H9 (cell line): ENCODE data around the gene TRPV5. TPM values are rescaled to one million over a fixed set of nuclear protein-coding genes. Genes with fewer than 3 reads are reported as not detected.

ENCODE experiments used
- DNase-seq: peaks from one replicate; pipeline ENCODE4 v3.0.0-alpha.2; 2017
- H2AFZ ChIP-seq: one replicate; pipeline ENCODE4 v1.6.1; 2013; ENCODE audit warnings: mild to moderate bottlenecking, low read length, control low read depth, moderate library complexity
- H2AK5ac ChIP-seq: 2 replicates; pipeline ENCODE4 v1.6.1; 2013; ENCODE audit warnings: low read length, control low read depth, mixed read lengths; ENCODE audit not compliant: insufficient read length
- H2BK120ac ChIP-seq: one replicate; pipeline ENCODE4 v1.6.1; 2013; ENCODE audit warnings: low read depth, mild to moderate bottlenecking, low read length, control low read depth, inconsistent platforms; ENCODE audit not compliant: poor library complexity, severe bottlenecking
- H2BK12ac ChIP-seq: 2 replicates; pipeline ENCODE4 v1.6.1; 2013; ENCODE audit warnings: low read length, control low read depth, mixed read lengths, low read depth; ENCODE audit not compliant: insufficient read length
- H2BK15ac ChIP-seq: 2 replicates; pipeline ENCODE4 v1.6.1; 2013; ENCODE audit warnings: low read depth, low read length, control low read depth
- H2BK20ac ChIP-seq: one replicate; pipeline ENCODE4 v1.6.1; 2013; ENCODE audit warnings: low read depth, mild to moderate bottlenecking, low read length, control low read depth, inconsistent platforms; ENCODE audit not compliant: poor library complexity, severe bottlenecking
- H2BK5ac ChIP-seq: 2 replicates; pipeline ENCODE4 v1.6.1; 2013; ENCODE audit warnings: low read length, control low read depth, mixed read lengths; ENCODE audit not compliant: insufficient read length
- H3K14ac ChIP-seq: 2 replicates; pipeline ENCODE4 v1.6.1; 2013; ENCODE audit warnings: low read length, control low read depth; ENCODE audit not compliant: insufficient read depth
- H3K18ac ChIP-seq: 2 replicates; pipeline ENCODE4 v1.6.1; 2013; ENCODE audit warnings: low read depth, mild to moderate bottlenecking, mixed read lengths, low read length, control low read depth; ENCODE audit not compliant: insufficient read length
- H3K23ac ChIP-seq: 2 replicates; pipeline ENCODE4 v1.6.1; 2013; ENCODE audit warnings: low read length, control low read depth, mixed read lengths, low read depth; ENCODE audit not compliant: insufficient read length
- H3K23me2 ChIP-seq: 2 replicates; pipeline ENCODE4 v1.6.1; 2013; ENCODE audit warnings: low read depth, mild to moderate bottlenecking, mixed read lengths, low read length, control low read depth; ENCODE audit not compliant: insufficient read length, poor library complexity, severe bottlenecking
- H3K27ac ChIP-seq: 2 replicates; pipeline ENCODE4 v1.5.1; 2013; ENCODE audit warnings: low read length, control low read depth, mixed read lengths, low read depth; ENCODE audit not compliant: insufficient read length
- H3K27me3 ChIP-seq: 2 replicates; pipeline ENCODE4 v1.6.1; 2013; ENCODE audit warnings: low read length, control low read depth, inconsistent platforms; ENCODE audit not compliant: insufficient read depth
- H3K4ac ChIP-seq: 2 replicates; pipeline ENCODE4 v1.6.1; 2013; ENCODE audit warnings: low read depth, mild to moderate bottlenecking, control low read depth, inconsistent platforms, low read length, moderate library complexity
- H3K4me1 ChIP-seq: 2 replicates; pipeline ENCODE4 v1.6.1; 2013; ENCODE audit warnings: low read length, control low read depth, inconsistent platforms; ENCODE audit not compliant: insufficient read depth
- H3K4me2 ChIP-seq: 2 replicates; pipeline ENCODE4 v1.6.1; 2013; ENCODE audit warnings: low read length, control low read depth, mixed read lengths; ENCODE audit not compliant: insufficient read length, insufficient read depth
- H3K56ac ChIP-seq: 2 replicates; pipeline ENCODE4 v1.6.1; 2013; ENCODE audit warnings: low read depth, mild to moderate bottlenecking, mixed read lengths, low read length, control low read depth; ENCODE audit not compliant: insufficient read length
- H3K79me1 ChIP-seq: 2 replicates; pipeline ENCODE4 v1.6.1; 2013; ENCODE audit warnings: low read depth, mild to moderate bottlenecking, moderate library complexity, low read length, control low read depth, inconsistent platforms; ENCODE audit not compliant: insufficient read depth, poor library complexity, severe bottlenecking
- H3K79me2 ChIP-seq: 2 replicates; pipeline ENCODE4 v1.6.1; 2013; ENCODE audit warnings: low read length, control low read depth, inconsistent platforms; ENCODE audit not compliant: insufficient read depth
- H3K9ac ChIP-seq: 2 replicates; pipeline ENCODE4 v1.6.1; 2013; ENCODE audit warnings: low read length, control low read depth, mixed read lengths; ENCODE audit not compliant: insufficient read length; ENCODE audit errors: extremely low read depth
- H3K9me3 ChIP-seq: one replicate; pipeline ENCODE4 v1.6.1; 2013; ENCODE audit warnings: low read depth, low read length, inconsistent platforms; ENCODE audit not compliant: control insufficient read depth
- H3T11ph ChIP-seq: one replicate; pipeline ENCODE4 v1.6.1; 2013; ENCODE audit warnings: mild to moderate bottlenecking, low read length, control low read depth, inconsistent platforms
- H4K20me1 ChIP-seq: one replicate; pipeline ENCODE4 v1.6.1; 2013; ENCODE audit not compliant: control insufficient read depth, insufficient read length, insufficient read depth
- H4K5ac ChIP-seq: 2 replicates; pipeline ENCODE4 v1.6.1; 2013; ENCODE audit warnings: low read depth, mild to moderate bottlenecking, mixed read lengths, low read length, control low read depth; ENCODE audit not compliant: insufficient read length
- H4K8ac ChIP-seq: replicated peaks from 2 replicates; pipeline ENCODE4 v1.6.1; 2013; ENCODE audit warnings: low read length, control low read depth, mixed read lengths, low read depth; ENCODE audit not compliant: insufficient read length
- H4K91ac ChIP-seq: 2 replicates; pipeline ENCODE4 v1.6.1; 2013; ENCODE audit warnings: low read depth, mild to moderate bottlenecking, moderate library complexity, mixed read lengths, low read length, control low read depth; ENCODE audit not compliant: insufficient read length
- H3K27ac Mint-ChIP-seq, 3 experiments: 2 replicates in 2 of 3; 3 replicates in 1 of 3; pipeline ENCODE4 v1.8.0; 2020 to 2021; ENCODE audit warnings: mixed read lengths in 3 of 3, mild to moderate bottlenecking in 1 of 3, moderate library complexity in 1 of 3
- H3K27me3 Mint-ChIP-seq: 2 replicates; pipeline ENCODE4 v1.8.0; 2021; ENCODE audit warnings: low read depth, mild to moderate bottlenecking, moderate library complexity, mixed read lengths
- H3K36me3 Mint-ChIP-seq, 3 experiments: 2 replicates in 2 of 3; 3 replicates in 1 of 3; pipeline ENCODE4 v1.8.0; 2020 to 2021; ENCODE audit warnings: low read depth in 3 of 3, mixed read lengths in 3 of 3; ENCODE audit not compliant: insufficient read depth in 1 of 3
- H3K4me1 Mint-ChIP-seq, 2 experiments: 2 replicates each; pipeline ENCODE4 v1.8.0; 2020; ENCODE audit warnings: mixed read lengths in 2 of 2
- H3K4me3 Mint-ChIP-seq, 2 experiments: 2 replicates in 1 of 2; 3 replicates in 1 of 2; pipeline ENCODE4 v1.8.0; 2020 to 2021; ENCODE audit warnings: mild to moderate bottlenecking in 2 of 2, mixed read lengths in 2 of 2, moderate library complexity in 1 of 2
- H3K9me3 Mint-ChIP-seq, 2 experiments: 2 replicates in 1 of 2; 3 replicates in 1 of 2; pipeline ENCODE4 v1.8.0; 2020; ENCODE audit warnings: mild to moderate bottlenecking in 2 of 2, mixed read lengths in 2 of 2, moderate library complexity in 1 of 2
- WGBS: extraction: QIAGEN DNeasy Blood & Tissue Kit; methylation state at CpG from one replicate; pipeline ENCODE4 v1.1.7; 2013; ENCODE audit warnings: missing lambda C conversion rate, low lambda C conversion rate, mixed read lengths; ENCODE audit not compliant: insufficient read length; ENCODE audit errors: extremely low coverage; 5-methylcytosine and 5-hydroxymethylcytosine counted together
- total RNA-seq: library from RNA; stranded (reverse); gene quantifications from 2 replicates; pipeline ENCODE4 v1.2.1, GENCODE V29; 2021
- TF ChIP-seq, protein P1 (sequence below): fragments of 200-600 bp; sonication (generic); conservative IDR thresholded peaks from 3 replicates; pipeline ENCODE4 v1.8.0; 2021; ENCODE audit warnings: antibody characterized with exemption, mild to moderate bottlenecking

The TRPV5 gene
- total RNA-seq, 1 experiment from 2014 or later = not detected

DNA sequence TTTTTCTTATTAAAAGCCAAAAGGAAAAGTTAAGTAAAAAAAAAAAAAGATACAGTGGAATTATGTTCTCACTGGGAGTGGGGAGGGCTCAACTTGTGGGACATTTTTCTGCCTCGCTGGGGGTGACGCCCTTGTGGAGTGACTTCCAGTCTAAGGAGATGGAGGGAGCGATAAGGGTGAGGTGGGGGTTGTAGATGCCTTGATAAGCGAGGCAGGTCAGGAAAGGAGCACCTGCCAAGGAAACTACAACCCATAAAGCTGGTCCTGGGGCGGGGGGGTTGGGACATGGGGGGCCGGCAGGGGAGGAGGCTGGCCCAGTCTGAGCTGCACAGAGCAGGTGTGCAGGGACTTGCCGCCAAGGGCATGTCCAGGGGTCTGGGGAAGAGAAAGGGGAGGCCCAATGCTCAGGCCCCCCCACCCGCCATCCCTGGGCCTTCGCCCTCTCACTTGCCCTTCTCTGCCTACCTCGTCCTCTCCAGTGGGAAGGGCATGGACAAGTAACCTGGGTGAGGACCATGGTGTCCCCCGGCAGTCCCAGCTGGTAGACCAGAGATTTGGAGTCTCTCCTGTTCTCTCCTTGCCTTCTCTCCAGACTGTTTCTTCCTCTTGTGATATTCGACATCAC is 2.5 kb upstream of the TRPV5 start:
- H3T11ph ChIP-seq = no peak overlapping the region
- no peak overlapping the region for H2AFZ ChIP-seq
- no peak overlapping the region for H3K56ac ChIP-seq
- H2BK5ac ChIP-seq = no peak overlapping the region
- Mint-ChIP-seq H3K36me3 (no peaks in the 10 kb centered on the region; a peak in 1 of 7 replicates), H3K9me3 (no peaks in the 10 kb centered on the region), H3K4me3 (no peak overlapping the region), H3K27ac (peak overlapping the region in 1 of 3 experiments; percentile 17; a peak in 1 of 7 replicates), H3K27me3 (no peaks in the 10 kb centered on the region; the same call in 1 of the 2 replicates), H3K4me1 (peaks cover 11 to 16% of the 10 kb centered on the region in 2 experiments)
- H3K27ac ChIP-seq = no peak overlapping the region
- H3K9ac ChIP-seq = no peak overlapping the region
- no peak overlapping the region for H3K23ac ChIP-seq
- TF ChIP-seq, protein P1, sequence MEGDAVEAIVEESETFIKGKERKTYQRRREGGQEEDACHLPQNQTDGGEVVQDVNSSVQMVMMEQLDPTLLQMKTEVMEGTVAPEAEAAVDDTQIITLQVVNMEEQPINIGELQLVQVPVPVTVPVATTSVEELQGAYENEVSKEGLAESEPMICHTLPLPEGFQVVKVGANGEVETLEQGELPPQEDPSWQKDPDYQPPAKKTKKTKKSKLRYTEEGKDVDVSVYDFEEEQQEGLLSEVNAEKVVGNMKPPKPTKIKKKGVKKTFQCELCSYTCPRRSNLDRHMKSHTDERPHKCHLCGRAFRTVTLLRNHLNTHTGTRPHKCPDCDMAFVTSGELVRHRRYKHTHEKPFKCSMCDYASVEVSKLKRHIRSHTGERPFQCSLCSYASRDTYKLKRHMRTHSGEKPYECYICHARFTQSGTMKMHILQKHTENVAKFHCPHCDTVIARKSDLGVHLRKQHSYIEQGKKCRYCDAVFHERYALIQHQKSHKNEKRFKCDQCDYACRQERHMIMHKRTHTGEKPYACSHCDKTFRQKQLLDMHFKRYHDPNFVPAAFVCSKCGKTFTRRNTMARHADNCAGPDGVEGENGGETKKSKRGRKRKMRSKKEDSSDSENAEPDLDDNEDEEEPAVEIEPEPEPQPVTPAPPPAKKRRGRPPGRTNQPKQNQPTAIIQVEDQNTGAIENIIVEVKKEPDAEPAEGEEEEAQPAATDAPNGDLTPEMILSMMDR = no peak
- no peaks in the 10 kb centered on the region for H3K79me2 ChIP-seq
- H4K20me1 ChIP-seq = no peaks in the 10 kb centered on the region
- no peak overlapping the region for H4K91ac ChIP-seq
- no peak overlapping the region for H3K14ac ChIP-seq
- H3K23me2 ChIP-seq = no peaks in the 10 kb centered on the region
- H3K18ac ChIP-seq = no peak overlapping the region
- H3K27me3 ChIP-seq = no peaks in the 10 kb centered on the region
- H2BK120ac ChIP-seq = no peak overlapping the region
- no peak overlapping the region for H2BK20ac ChIP-seq
- H2AK5ac ChIP-seq = no peak overlapping the region
- no peaks in the 10 kb centered on the region for H3K79me1 ChIP-seq
- H2BK12ac ChIP-seq = no peak overlapping the region
- no CpG with 5 or more reads among the region's 12 CpGs for WGBS
- H3K4me2 ChIP-seq = no peak overlapping the region
- H4K5ac ChIP-seq = no peak overlapping the region
- H4K8ac ChIP-seq = no peak overlapping the region
- no peak for DNase-seq
- peaks cover 3% of the 10 kb centered on the region; the same call in 1 of the 2 replicates for H3K4me1 ChIP-seq
- H2BK15ac ChIP-seq = no peak overlapping the region
- H3K9me3 ChIP-seq = no peaks in the 10 kb centered on the region
- H3K4ac ChIP-seq = no peak overlapping the region
